Endodermal cell (in vitro differentiated cells): ENCODE results near the gene THUMPD3. TPM values are rescaled to one million over a fixed set of nuclear protein-coding genes. Genes with fewer than 3 reads are reported as not detected.

Source experiments
- DNase-seq: peaks from one replicate; pipeline ENCODE4 v3.0.0-alpha.2; 2017
- H3K27ac ChIP-seq: 2 replicates; pipeline ENCODE4 v1.5.1; 2013; ENCODE audit warnings: mild to moderate bottlenecking, low read depth, low read length, moderate library complexity
- H3K27me3 ChIP-seq: 2 replicates; pipeline ENCODE4 v1.6.1; 2013; ENCODE audit warnings: mild to moderate bottlenecking, low read length, moderate library complexity; ENCODE audit not compliant: insufficient read depth, control insufficient read depth, poor library complexity, severe bottlenecking
- H3K36me3 ChIP-seq: 2 replicates; pipeline ENCODE4 v1.7.0; 2013; ENCODE audit warnings: mild to moderate bottlenecking, low read length, moderate library complexity; ENCODE audit not compliant: control insufficient read depth, insufficient read depth
- H3K4me1 ChIP-seq: one replicate; pipeline ENCODE4 v1.7.0; 2013; ENCODE audit warnings: low read length; ENCODE audit not compliant: control insufficient read depth, insufficient read depth
- H3K4me3 ChIP-seq: 2 replicates; pipeline ENCODE4 v1.5.1; 2013; ENCODE audit warnings: mild to moderate bottlenecking, low read length, moderate library complexity
- H3K9ac ChIP-seq: 2 replicates; pipeline ENCODE4 v1.6.1; 2013; ENCODE audit warnings: mild to moderate bottlenecking, low read length, moderate library complexity; ENCODE audit not compliant: poor library complexity, severe bottlenecking; ENCODE audit errors: extremely low read depth
- H3K9me3 ChIP-seq: 2 replicates; pipeline ENCODE4 v1.6.1; 2013; ENCODE audit warnings: mild to moderate bottlenecking, low read length, moderate library complexity; ENCODE audit not compliant: control insufficient read depth
- H3K27ac Mint-ChIP-seq: 2 replicates; pipeline ENCODE4 v1.8.0; 2020; ENCODE audit warnings: mixed read lengths
- H3K27me3 Mint-ChIP-seq: 2 replicates; pipeline ENCODE4 v1.8.0; 2021; ENCODE audit warnings: mild to moderate bottlenecking, mixed read lengths; ENCODE audit not compliant: insufficient read depth
- H3K36me3 Mint-ChIP-seq: 2 replicates; pipeline ENCODE4 v1.8.0; 2020; ENCODE audit warnings: low read depth, mixed read lengths
- H3K4me1 Mint-ChIP-seq: 2 replicates; pipeline ENCODE4 v1.8.0; 2020; ENCODE audit warnings: mixed read lengths
- H3K4me3 Mint-ChIP-seq: 2 replicates; pipeline ENCODE4 v1.8.0; 2020; ENCODE audit warnings: mild to moderate bottlenecking, moderate library complexity, mixed read lengths
- H3K9me3 Mint-ChIP-seq: 2 replicates; pipeline ENCODE4 v1.8.0; 2020; ENCODE audit warnings: mild to moderate bottlenecking, mixed read lengths
- WGBS, 2 experiments: methylation state at CpG; one replicate each; pipeline versions ENCODE4 v1.1.5 to v1.1.7; 2013; ENCODE audit warnings: missing lambda C conversion rate in 2 of 2, mixed read lengths in 1 of 2; ENCODE audit not compliant: insufficient coverage in 1 of 2, insufficient read length in 1 of 2; 5-methylcytosine and 5-hydroxymethylcytosine counted together
- total RNA-seq, 2 donors: library from RNA; stranded (reverse); fragmentation: NEBNext Ultra II Directional in 1 of 2; extraction: Animal tissue kit (Norgen Biotek cat#: 25700) in 1 of 2; gene quantifications; 2 replicates in 1 of 2; 3 replicates in 1 of 2; pipeline ENCODE4 v1.2.1, GENCODE V29; 2021
- TF ChIP-seq, protein P1 (sequence below): fragments of 200-600 bp; sonication (generic); conservative IDR thresholded peaks from 2 replicates; pipeline ENCODE4 v1.5.0; 2021; ENCODE audit warnings: antibody characterized with exemption, mild to moderate bottlenecking

THUMPD3 gene
- total RNA-seq, 2 donors from 2014 or later: 55.7 to 61.8 TPM

DNA sequence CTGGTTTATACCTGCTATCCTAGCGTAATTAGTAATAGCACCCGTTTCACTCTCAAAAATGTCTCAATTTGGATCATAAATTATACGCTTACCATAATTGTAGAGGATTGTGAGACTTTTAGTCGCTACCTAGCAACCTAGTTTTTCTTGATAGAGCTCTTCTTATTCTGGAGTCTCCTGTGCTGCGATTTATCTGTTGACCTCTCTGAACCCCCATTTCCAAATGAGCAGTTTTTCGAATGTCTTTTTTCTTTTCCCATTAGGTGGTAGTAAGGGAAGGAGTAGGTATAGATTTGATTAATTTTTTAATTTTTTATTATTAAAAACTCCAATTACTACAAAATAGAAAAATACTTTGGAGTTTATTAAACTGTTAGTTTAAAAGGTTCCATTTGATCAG, 45.2 kb downstream of the THUMPD3 start:
- Mint-ChIP-seq H3K4me1 (peaks cover 25% of the 10 kb centered on the region), H3K27ac (peak overlapping the region; percentile 16), H3K27me3 (no peaks in the 10 kb centered on the region), H3K36me3 (peaks cover 22% of the 10 kb centered on the region), H3K4me3 (no peak overlapping the region), H3K9me3 (peaks cover 6% of the 10 kb centered on the region)
- H3K9me3 ChIP-seq: peaks cover 12% of the 10 kb centered on the region
- DNase-seq: no peak
- WGBS, 2 experiments: 94 to 96% methylated on average over 3 to 5 of the region's 6 CpGs
- H3K4me3 ChIP-seq: no peak overlapping the region
- peaks cover 14% of the 10 kb centered on the region for H3K36me3 ChIP-seq
- H3K9ac ChIP-seq: no peak overlapping the region
- H3K27me3 ChIP-seq: no peaks in the 10 kb centered on the region
- H3K4me1 ChIP-seq: peaks cover 6% of the 10 kb centered on the region
- H3K27ac ChIP-seq: no peak overlapping the region
- TF ChIP-seq, protein P1, sequence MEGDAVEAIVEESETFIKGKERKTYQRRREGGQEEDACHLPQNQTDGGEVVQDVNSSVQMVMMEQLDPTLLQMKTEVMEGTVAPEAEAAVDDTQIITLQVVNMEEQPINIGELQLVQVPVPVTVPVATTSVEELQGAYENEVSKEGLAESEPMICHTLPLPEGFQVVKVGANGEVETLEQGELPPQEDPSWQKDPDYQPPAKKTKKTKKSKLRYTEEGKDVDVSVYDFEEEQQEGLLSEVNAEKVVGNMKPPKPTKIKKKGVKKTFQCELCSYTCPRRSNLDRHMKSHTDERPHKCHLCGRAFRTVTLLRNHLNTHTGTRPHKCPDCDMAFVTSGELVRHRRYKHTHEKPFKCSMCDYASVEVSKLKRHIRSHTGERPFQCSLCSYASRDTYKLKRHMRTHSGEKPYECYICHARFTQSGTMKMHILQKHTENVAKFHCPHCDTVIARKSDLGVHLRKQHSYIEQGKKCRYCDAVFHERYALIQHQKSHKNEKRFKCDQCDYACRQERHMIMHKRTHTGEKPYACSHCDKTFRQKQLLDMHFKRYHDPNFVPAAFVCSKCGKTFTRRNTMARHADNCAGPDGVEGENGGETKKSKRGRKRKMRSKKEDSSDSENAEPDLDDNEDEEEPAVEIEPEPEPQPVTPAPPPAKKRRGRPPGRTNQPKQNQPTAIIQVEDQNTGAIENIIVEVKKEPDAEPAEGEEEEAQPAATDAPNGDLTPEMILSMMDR: no peak

DNA sequence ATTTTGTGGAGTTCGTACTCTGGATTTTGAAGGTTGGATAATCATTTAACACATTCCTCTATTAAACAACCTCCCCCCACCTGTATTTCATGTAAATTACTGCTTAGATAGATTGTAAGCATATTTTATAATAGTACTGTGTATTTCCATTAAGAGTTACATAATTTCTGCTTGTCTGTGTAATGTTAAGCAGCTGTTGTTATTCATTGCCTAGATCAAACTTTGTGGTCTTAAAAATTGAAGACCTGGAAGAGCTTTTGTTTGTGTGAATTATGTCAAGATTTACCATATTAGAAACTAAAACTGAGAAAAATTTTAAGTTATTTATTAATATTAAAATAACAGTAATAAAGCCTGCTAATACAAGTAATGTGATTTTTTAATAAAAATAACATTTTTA, 45.7 kb downstream of the THUMPD3 start:
- Mint-ChIP-seq H3K9me3 (peaks cover 6% of the 10 kb centered on the region), H3K27me3 (no peaks in the 10 kb centered on the region), H3K36me3 (peaks cover 25% of the 10 kb centered on the region), H3K27ac (no peak overlapping the region), H3K4me3 (no peak overlapping the region), H3K4me1 (peaks cover 20% of the 10 kb centered on the region)
- no CpG with 5 or more reads among the region's 1 CpG for WGBS, 2 experiments
- H3K27ac ChIP-seq: no peak overlapping the region
- TF ChIP-seq, protein P1: no peak
- H3K9ac ChIP-seq: no peak overlapping the region
- no peaks in the 10 kb centered on the region for H3K27me3 ChIP-seq
- H3K4me1 ChIP-seq: peaks cover 2% of the 10 kb centered on the region
- no peak for DNase-seq
- no peak overlapping the region for H3K4me3 ChIP-seq
- peaks cover 12% of the 10 kb centered on the region for H3K9me3 ChIP-seq
- H3K36me3 ChIP-seq: peaks cover 14% of the 10 kb centered on the region

DNA sequence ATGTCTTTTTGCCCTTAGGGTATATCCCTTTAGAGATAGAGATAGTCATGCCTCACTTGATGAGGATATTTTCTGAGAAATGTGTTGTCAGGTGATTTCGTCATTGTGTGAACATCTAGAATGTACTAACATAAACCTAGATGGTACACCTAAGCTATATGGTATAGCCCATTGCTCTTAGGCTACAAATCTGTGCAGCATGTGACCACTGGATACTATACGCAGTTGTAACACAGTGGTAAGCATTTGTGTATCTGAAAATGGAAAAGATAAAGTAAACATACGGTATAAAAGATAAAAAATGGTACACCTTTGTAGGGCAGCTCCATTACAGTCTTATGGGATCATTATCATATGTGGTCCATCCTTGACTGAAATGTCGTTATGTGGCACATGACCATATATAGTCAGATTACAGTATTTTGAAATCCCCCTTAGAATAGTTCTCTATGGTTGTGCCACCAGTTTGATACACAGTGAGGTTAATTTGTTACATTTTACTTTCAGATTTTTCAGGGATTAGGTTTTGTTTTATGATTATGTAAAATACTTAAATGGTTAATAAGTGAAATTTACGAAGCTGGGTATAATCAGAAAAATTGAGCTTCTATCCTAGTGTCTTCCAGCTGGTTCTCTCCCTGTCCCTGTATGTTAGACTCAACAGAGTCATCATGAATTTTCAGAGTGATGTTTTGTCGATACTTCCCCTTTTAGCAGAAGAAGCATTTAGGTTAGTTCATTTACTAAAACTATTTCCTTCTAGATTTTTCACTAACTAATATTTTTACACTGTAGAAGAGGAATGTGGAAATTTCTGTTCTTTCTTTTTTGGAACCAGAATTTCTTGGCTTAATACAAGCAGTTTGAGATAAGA, 47.4 kb downstream of the THUMPD3 start:
- Histone ChIP-seq H3K36me3 (peaks cover 16% of the 10 kb centered on the region), H3K9ac (no peak overlapping the region), H3K27ac (no peak overlapping the region), H3K4me3 (no peak overlapping the region), H3K4me1 (no peaks in the 10 kb centered on the region), H3K9me3 (peaks cover 12% of the 10 kb centered on the region), H3K27me3 (no peaks in the 10 kb centered on the region)
- Mint-ChIP-seq H3K27ac (no peak overlapping the region), H3K27me3 (no peaks in the 10 kb centered on the region), H3K36me3 (peaks cover 25% of the 10 kb centered on the region), H3K9me3 (peaks cover 6% of the 10 kb centered on the region), H3K4me1 (peaks cover 8% of the 10 kb centered on the region), H3K4me3 (no peak overlapping the region)
- TF ChIP-seq, protein P1: no peak
- 97 to 100% methylated on average over 4 to 6 of the region's 6 CpGs for WGBS, 2 experiments
- no peak for DNase-seq
